Measurements from ENCODE around the gene SMC6.

DNA sequence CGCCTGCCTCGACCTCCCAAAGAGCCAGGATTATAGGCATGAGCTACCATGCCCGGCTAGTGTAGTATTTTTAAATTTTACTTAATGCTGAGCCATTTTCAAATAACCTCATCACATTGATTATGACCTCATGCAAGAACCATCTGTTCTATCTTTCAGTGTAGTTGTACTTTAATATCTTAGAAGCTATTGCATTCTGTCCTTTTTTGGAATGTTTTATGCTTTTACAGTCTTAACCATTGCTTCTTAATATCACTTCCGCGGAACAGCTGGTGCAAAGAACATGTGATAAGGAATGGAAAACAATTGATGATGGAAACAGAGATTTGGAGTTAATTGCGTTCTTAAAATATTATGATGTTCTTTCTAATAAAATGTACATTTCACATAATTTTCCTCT, 3.1 kb upstream of the SMC6 start:
- TF ChIP-seq, protein P1, sequence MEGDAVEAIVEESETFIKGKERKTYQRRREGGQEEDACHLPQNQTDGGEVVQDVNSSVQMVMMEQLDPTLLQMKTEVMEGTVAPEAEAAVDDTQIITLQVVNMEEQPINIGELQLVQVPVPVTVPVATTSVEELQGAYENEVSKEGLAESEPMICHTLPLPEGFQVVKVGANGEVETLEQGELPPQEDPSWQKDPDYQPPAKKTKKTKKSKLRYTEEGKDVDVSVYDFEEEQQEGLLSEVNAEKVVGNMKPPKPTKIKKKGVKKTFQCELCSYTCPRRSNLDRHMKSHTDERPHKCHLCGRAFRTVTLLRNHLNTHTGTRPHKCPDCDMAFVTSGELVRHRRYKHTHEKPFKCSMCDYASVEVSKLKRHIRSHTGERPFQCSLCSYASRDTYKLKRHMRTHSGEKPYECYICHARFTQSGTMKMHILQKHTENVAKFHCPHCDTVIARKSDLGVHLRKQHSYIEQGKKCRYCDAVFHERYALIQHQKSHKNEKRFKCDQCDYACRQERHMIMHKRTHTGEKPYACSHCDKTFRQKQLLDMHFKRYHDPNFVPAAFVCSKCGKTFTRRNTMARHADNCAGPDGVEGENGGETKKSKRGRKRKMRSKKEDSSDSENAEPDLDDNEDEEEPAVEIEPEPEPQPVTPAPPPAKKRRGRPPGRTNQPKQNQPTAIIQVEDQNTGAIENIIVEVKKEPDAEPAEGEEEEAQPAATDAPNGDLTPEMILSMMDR (IDR thresholded peaks at IDR 0.05): no peak
- no peak for TF ChIP-seq POLR2A (IDR thresholded peaks at IDR 0.05)
